ENCODE data around the gene CXCL5.

DNA sequence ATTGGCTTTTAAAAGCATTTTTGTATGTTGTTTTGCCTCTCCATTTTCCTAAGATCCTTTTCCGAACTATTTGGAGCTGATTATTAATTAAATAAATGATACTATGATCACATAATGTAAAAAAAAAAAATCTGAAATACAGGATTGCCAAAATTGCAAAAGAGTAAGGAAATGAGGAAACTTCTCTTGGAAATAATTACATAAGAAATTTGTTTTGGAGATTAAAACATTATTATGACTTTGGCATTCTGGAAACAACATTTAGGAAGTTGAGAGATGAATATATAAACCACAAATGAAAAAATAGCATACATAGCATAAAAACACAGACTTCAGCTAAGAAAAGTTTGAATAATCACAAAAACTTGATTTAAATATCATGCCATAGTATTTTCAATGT, 50.2 kb downstream of the CXCL5 start:
- TF ChIP-seq POLR2A (IDR thresholded peaks at IDR 0.05) = no peak
- TF ChIP-seq CTCF (IDR thresholded peaks at IDR 0.05) = no peak
- TF ChIP-seq POLR2AphosphoS5 (IDR thresholded peaks at IDR 0.05) = no peak
